Mammary epithelial cell (primary cell): Measurements from ENCODE around the gene EIF4EBP3.

Source experiments
- EZH2 ChIP-seq: IDR thresholded peaks from 2 replicates; pipeline ENCODE4 v1.6.1; 2012; ENCODE audit warnings: low read length, inconsistent platforms, borderline replicate concordance
- TF ChIP-seq, protein P1 (sequence below), 2 donors: IDR thresholded peaks in 1 of 2; conservative IDR thresholded peaks in 1 of 2; 2 replicates each; pipeline ENCODE4 v1.5.1; 2011 to 2012; ENCODE audit warnings: inconsistent platforms in 2 of 2, low read length in 2 of 2, mild to moderate bottlenecking in 2 of 2, control low read depth in 1 of 2, low read depth in 1 of 2; ENCODE audit not compliant: insufficient read depth in 1 of 2; ENCODE audit errors: extremely low read depth in 1 of 2

DNA sequence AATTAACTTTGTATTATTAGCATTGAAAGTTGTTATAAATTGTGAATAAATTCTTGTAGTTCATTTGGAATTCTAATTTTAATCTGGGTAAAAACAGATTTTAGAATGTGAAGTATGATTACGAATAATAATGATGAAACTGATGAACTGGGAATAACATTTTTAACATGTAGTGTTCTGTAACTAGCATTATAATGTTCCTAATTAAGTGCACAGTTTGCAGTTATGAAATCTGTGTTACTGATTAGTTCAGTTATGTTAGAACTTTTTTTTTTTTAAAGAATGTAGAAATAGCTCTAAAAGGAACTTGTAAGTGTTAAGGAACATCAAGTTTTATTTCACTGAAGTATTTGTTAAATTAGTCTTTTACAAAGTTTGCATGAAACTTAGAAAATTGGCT lies 48.9 kb upstream of the EIF4EBP3 start:
- TF ChIP-seq, protein P1, sequence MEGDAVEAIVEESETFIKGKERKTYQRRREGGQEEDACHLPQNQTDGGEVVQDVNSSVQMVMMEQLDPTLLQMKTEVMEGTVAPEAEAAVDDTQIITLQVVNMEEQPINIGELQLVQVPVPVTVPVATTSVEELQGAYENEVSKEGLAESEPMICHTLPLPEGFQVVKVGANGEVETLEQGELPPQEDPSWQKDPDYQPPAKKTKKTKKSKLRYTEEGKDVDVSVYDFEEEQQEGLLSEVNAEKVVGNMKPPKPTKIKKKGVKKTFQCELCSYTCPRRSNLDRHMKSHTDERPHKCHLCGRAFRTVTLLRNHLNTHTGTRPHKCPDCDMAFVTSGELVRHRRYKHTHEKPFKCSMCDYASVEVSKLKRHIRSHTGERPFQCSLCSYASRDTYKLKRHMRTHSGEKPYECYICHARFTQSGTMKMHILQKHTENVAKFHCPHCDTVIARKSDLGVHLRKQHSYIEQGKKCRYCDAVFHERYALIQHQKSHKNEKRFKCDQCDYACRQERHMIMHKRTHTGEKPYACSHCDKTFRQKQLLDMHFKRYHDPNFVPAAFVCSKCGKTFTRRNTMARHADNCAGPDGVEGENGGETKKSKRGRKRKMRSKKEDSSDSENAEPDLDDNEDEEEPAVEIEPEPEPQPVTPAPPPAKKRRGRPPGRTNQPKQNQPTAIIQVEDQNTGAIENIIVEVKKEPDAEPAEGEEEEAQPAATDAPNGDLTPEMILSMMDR (conservative IDR thresholded peaks at IDR 0.05 in 1 of 2, IDR thresholded peaks at IDR 0.05 in 1 of 2; ENCODE audit: extremely low read depth in 1 of 2, insufficient read depth in 1 of 2, low read depth in 1 of 2, low read length in 2 of 2), result no peak
- no peak for TF ChIP-seq EZH2
